H7 (cell line): Measurements from ENCODE around the gene NUMA1. TPM values are rescaled to one million over a fixed set of nuclear protein-coding genes. Genes with fewer than 3 reads are reported as not detected.

Source experiments
- DNase-seq: peaks from one replicate; pipeline ENCODE4 v3.0.0; 2012
- H3K27me3 ChIP-seq: 2 replicates; pipeline ENCODE4 v1.6.0; 2011; ENCODE audit warnings: mild to moderate bottlenecking, low read length; ENCODE audit not compliant: control insufficient read depth, insufficient read depth
- H3K36me3 ChIP-seq: replicated peaks from 2 replicates; pipeline ENCODE4 v1.5.1; 2011; ENCODE audit warnings: low read length; ENCODE audit not compliant: control insufficient read depth, insufficient read depth
- H3K4me3 ChIP-seq: 2 replicates; pipeline ENCODE4 v1.5.1; 2011; ENCODE audit warnings: low read depth, mild to moderate bottlenecking, control low read depth, low read length, moderate library complexity; ENCODE audit not compliant: insufficient read depth
- total RNA-seq: library from RNA; depleted of rRNA; stranded (reverse); fragments of >200 nt; shearing (Covaris generic); gene quantifications from 2 replicates; pipeline ENCODE4 v1.2.3, GENCODE V29; 2014

NUMA1 gene
- total RNA-seq, 1 experiment from 2014 or later = 97.5 TPM

DNA sequence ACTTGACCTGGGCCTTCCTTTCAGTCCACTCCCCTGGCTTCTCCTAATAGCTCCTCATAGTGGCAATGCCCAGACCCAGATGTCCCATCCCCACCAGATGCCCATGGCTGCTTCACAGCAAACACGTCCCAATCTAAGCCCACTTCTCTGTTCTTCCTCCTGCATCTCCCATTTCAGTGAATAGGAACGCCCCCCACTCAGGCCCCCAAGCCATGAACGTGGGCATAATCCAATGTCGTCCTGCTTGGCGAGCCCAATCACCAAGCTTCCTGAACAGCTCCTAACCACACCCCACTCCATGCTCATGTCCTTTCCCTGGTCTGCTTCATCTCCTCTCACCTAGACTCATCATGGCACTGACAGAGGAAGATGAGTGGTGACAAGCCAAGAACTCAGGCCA lies 72.8 kb downstream of the NUMA1 start:
- Histone ChIP-seq H3K27me3 (no peaks in the 10 kb centered on the region), H3K4me3 (no peak overlapping the region), H3K36me3 (peaks cover 64% of the 10 kb centered on the region)
- no peak for DNase-seq

DNA sequence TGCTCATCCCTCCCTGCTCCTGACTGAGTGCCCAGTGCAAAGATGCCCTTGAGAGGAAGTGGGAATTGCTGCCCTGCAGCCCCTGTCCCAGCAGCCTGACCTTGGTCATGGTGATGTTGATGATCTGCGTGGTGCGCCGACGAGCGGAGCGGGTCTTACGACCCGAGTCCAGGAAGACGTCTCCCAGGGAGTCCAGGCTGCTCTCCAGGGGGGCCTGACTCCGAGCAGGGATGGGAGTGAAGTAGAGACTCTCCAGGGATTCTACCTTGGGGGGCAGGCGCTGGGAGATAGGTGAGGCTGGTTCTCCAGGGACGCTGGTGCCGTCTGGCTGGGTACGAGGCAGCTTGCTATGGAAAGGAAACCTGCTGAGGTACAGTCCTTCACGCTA lies 73.3 kb downstream of the NUMA1 start:
- peaks cover 60% of the 10 kb centered on the region for H3K36me3 ChIP-seq

GRCh38 chr11:72006309-72007088 lies 73.8 kb downstream of the NUMA1 start:
- Histone ChIP-seq H3K27me3 (no peaks in the 10 kb centered on the region), H3K4me3 (no peak overlapping the region), H3K36me3 (peaks cover 65% of the 10 kb centered on the region)
- DNase-seq = no peak

More for the DNA sequence above, 73.3 kb downstream of the NUMA1 start:
- DNase-seq = no peak
- no peaks in the 10 kb centered on the region for H3K27me3 ChIP-seq
- no peak overlapping the region for H3K4me3 ChIP-seq

- DNase-seq = no peak
- Histone ChIP-seq H3K27me3 (no peaks in the 10 kb centered on the region), H3K4me3 (no peak overlapping the region), H3K36me3 (peaks cover 65% of the 10 kb centered on the region)
Observed at GRCh38 chr11:72005347-72006260, 74.7 kb downstream of the NUMA1 start.

GRCh38 chr11:72004515-72005346 lies 75.6 kb downstream of the NUMA1 start:
- Histone ChIP-seq H3K27me3 (no peaks in the 10 kb centered on the region), H3K36me3 (peaks cover 63% of the 10 kb centered on the region), H3K4me3 (no peak overlapping the region)
- no peak for DNase-seq

DNA sequence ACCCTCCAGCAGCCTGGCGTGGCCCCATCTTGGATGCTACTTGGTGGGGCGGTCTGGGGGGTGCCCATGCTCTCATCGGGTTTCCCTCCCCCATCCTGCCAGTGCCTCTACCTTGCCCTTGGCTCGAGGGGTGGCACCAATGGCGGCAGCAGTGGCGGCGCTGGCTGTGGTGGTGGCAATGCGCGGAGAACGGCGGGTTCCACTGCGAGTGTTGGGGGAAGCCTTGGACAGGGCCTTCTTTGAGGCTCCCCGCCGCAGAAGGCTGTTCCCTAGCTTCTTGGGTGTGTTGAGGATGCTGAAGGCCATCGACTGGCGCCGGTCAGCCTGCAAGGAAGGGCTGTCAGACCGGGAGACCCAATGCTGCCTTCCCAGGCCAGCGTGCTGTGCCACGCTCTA lies 76.6 kb downstream of the NUMA1 start:
- no peak overlapping the region for H3K4me3 ChIP-seq
- H3K27me3 ChIP-seq = no peaks in the 10 kb centered on the region
- DNase-seq = no peak
- H3K36me3 ChIP-seq = peaks cover 54% of the 10 kb centered on the region

- H3K4me3 ChIP-seq = no peak overlapping the region
- H3K27me3 ChIP-seq = no peaks in the 10 kb centered on the region
- DNase-seq = no peak
- H3K36me3 ChIP-seq = peaks cover 50% of the 10 kb centered on the region
Observed at GRCh38 chr11:72002841-72003775, 77.2 kb downstream of the NUMA1 start.

GRCh38 chr11:72001834-72002591 lies 78.3 kb downstream of the NUMA1 start:
- H3K4me3 ChIP-seq = no peak overlapping the region
- peaks cover 41% of the 10 kb centered on the region for H3K36me3 ChIP-seq

DNA sequence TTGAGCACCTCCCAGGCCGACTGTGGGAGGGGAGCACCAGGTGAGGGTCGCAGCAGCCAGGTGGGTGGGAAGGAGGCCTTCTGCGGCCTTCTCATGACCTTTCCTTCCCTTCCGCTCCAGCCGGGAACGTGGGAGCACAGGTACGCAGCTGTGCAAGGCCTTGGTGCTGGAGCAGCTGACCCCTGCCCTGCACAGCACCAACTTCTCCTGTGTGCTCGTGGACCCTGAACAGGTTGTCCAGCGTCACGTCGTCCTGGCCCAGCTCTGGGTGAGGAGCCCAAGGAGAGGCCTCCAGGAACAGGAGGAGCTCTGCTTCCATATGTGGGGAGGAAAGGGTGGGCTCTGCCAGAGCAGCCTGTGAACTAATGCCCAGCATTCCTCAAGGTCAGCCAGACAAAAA lies 79.1 kb downstream of the NUMA1 start:
- no peak for DNase-seq
- no peaks in the 10 kb centered on the region for H3K27me3 ChIP-seq
- no peak overlapping the region for H3K4me3 ChIP-seq
- H3K36me3 ChIP-seq = peaks cover 34% of the 10 kb centered on the region

More at GRCh38 chr11:72001834-72002591, 78.3 kb downstream of the NUMA1 start:
- no peak for DNase-seq
- H3K27me3 ChIP-seq = no peaks in the 10 kb centered on the region

DNA sequence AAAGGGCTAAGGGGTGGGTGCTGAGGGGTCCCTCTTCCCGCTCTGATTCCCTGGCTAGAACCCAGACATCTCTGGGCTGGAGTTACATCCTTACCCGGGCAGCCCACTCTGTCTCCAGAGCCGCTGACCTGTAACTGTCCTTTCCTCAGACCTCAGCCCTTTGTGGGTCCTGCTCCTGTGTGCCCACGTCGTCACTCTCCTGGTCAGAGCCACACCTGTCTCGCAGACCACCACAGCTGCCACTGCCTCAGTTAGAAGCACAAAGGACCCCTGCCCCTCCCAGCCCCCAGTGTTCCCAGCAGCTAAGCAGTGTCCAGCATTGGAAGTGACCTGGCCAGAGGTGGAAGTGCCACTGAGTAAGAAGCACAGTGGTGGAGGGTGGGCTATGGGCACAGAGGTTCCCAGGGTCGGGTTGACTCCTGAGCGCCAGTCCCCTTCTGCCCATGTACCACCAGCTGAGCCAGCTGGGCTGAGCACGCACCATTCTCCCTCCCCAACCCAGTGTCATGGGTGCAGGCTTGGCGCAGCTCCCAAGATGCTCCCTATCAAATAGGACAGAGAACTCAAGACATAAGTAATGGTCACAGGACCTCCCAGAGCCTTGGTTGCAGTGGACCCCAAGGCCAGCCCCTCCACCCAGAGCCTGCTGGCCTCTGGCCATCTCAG lies 80.0 kb downstream of the NUMA1 start:
- DNase-seq = no peak
- peaks cover 24% of the 10 kb centered on the region for H3K36me3 ChIP-seq
- H3K4me3 ChIP-seq = no peak overlapping the region
- H3K27me3 ChIP-seq = no peaks in the 10 kb centered on the region

DNA sequence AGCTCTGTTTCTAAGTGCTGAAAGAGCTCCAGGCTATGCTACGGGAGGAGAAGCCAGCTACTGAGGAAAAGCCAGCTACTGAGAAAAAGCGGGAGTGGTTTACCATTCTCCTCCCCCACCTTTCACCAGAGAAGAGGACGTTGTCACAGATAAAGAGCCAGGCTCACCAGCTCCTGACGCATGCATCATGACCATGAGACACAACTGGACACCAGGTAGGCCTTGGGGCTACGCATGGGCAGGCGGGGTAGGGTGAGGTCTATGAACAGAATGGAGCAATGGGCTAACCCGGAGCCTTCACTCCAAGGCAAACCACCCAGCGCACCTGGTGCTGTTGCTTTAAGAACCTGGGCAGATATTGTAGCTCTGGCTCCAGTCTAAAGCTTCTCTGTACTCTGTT lies 80.5 kb downstream of the NUMA1 start:
- peaks cover 19% of the 10 kb centered on the region for H3K36me3 ChIP-seq
- no peak for DNase-seq
- no peak overlapping the region for H3K4me3 ChIP-seq
- H3K27me3 ChIP-seq = no peaks in the 10 kb centered on the region

DNA sequence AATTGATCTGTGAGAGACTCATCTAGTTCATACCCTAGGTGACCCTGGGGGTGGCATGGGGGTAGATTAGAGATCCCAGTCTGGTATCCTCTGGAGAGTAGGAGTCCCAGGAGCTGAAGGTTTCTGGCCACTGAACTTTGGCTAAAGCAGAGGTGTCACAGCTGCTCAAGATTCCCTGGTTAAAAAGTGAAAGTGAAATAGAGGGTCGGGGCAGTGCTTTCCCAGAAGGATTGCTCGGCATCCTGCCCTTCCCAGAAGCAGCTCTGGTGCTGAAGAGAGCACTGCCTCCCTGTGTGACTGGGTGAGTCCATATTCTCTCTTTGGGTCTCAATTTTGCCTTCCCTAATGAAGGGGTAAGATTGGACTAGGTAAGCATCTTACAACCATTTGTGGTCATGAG lies 81.0 kb downstream of the NUMA1 start:
- Histone ChIP-seq H3K4me3 (no peak overlapping the region), H3K27me3 (no peaks in the 10 kb centered on the region), H3K36me3 (peaks cover 15% of the 10 kb centered on the region)
- DNase-seq = no peak
